Left lung (tissue), 10 donors: ENCODE measurements around the gene CLIC5. TPM values are rescaled to one million over a fixed set of nuclear protein-coding genes. Genes with fewer than 3 reads are reported as not detected.

Source experiments
- ATAC-seq: fragments of 200-7000 bp; cut with Tn5 transposase; one replicate; pipeline ENCODE4 v1.9.1; 2020; ENCODE audit warnings: moderate library complexity
- DNase-seq, 4 donors: peaks; one replicate each; pipeline ENCODE4 v3.0.0-alpha.2; 2013 to 2020
- H3K27ac ChIP-seq, 2 donors: fragments of 200-600 bp; sonication (generic) in 1 of 2; one replicate each; pipeline versions ENCODE4 v1.5.0 to v1.8.0; 2020 to 2021
- H3K27me3 ChIP-seq, 2 donors: fragments of 200-600 bp; sonication (generic) in 1 of 2; one replicate each; pipeline versions ENCODE4 v1.5.0 to v1.8.0; 2020 to 2021
- H3K36me3 ChIP-seq, 2 donors: fragments of 200-600 bp; sonication (generic) in 1 of 2; one replicate each; pipeline versions ENCODE4 v1.5.0 to v1.8.0; 2020 to 2021
- H3K4me1 ChIP-seq, 2 donors: fragments of 200-600 bp; one replicate each; pipeline ENCODE4 v1.8.0; 2021
- H3K4me3 ChIP-seq, 2 donors: fragments of 200-600 bp; sonication (generic) in 1 of 2; one replicate each; pipeline versions ENCODE4 v1.5.0 to v1.8.0; 2020 to 2021; ENCODE audit warnings: mild to moderate bottlenecking in 1 of 2
- H3K9me3 ChIP-seq, 2 donors: fragments of 200-600 bp; sonication (generic) in 1 of 2; one replicate each; pipeline versions ENCODE4 v1.5.0 to v1.8.0; 2020 to 2021
- CTCF ChIP-seq, 2 donors: fragments of 200-600 bp; sonication (generic) in 1 of 2; IDR thresholded peaks; one replicate each; pipeline versions ENCODE4 v1.5.0 to v1.8.0; 2021; ENCODE audit warnings: antibody characterized with exemption in 2 of 2
- intact Hi-C, 2 donors: fragments of 100-400 bp; cut with DNase I; formaldehyde crosslinking; loops; one replicate each; pipeline versions ENCODE4 v1.11.2 to v1.14.2; 2022
- polyA plus RNA-seq, 6 donors: library from polyadenylated mRNA; unstranded; fragments of 120-200 nt; gene quantifications; one replicate each; pipeline ENCODE4 v1.2.1, GENCODE V29; 2013; ENCODE audit not compliant: insufficient read length in 6 of 6
- total RNA-seq, 2 donors: library from RNA; stranded (reverse); fragmentation: NEBNext Ultra II Directional; extraction: Animal tissue kit (Norgen Biotek cat#: 25700); gene quantifications; one replicate each; pipeline ENCODE4 v1.2.1, GENCODE V29; 2021
- donor health status: DM: no; HTN: yes; CAD: no.
- donor health status: DM: no; HTN: no; CAD: no.

CLIC5 gene
- total and polyA plus RNA-seq, 8 donors = 8.8 to 179 (median 10.2) TPM

- intact Hi-C loops = no loop called here
- H3K36me3 ChIP-seq = no peaks in the 10 kb centered on the region
- H3K27ac ChIP-seq = no peak overlapping the region
- peaks cover 0 to 8% of the 10 kb centered on the region in 2 donors for H3K9me3 ChIP-seq
- H3K27me3 ChIP-seq = no peaks in the 10 kb centered on the region
- no peak for TF ChIP-seq CTCF (IDR thresholded peaks at IDR 0.05)
- no peak overlapping the region for H3K4me3 ChIP-seq
- H3K4me1 ChIP-seq = peaks cover 0 to 5% of the 10 kb centered on the region in 2 donors
- DNase-seq (no peak), ATAC-seq (no peak)
Measured at GRCh38 chr6:45966797-45967196, 48.9 kb downstream of the CLIC5 start.

- no peaks in the 10 kb centered on the region for H3K36me3 ChIP-seq
- intact Hi-C loops = no loop called here
- H3K27me3 ChIP-seq = no peaks in the 10 kb centered on the region
- TF ChIP-seq CTCF (IDR thresholded peaks at IDR 0.05) = no peak
- H3K4me1 ChIP-seq = peaks cover 0 to 5% of the 10 kb centered on the region in 2 donors
- peaks cover 0 to 8% of the 10 kb centered on the region in 2 donors for H3K9me3 ChIP-seq
- ATAC-seq = no peak
- H3K27ac ChIP-seq = no peak overlapping the region
- no peak overlapping the region for H3K4me3 ChIP-seq
- DNase-seq = no peak
Measured at GRCh38 chr6:45966340-45966739, 49.3 kb downstream of the CLIC5 start.

DNA sequence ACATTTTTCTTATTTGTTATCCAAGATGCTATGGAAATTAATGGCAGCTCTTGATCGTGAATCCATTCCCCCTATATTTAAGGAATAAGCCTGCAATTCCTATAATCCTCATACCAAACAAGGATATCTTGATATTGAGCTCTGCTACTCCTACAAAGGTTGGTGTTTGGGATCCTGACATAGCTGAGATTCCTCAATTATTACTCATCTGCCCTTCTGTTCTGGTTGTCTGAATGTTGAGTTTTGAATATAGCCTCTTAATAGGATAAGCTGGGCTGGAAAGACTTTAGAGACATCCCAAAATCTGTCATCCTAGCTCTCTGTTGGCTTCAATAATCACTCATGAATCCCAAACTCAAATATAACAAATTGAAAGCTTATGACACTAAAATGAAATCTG lies 49.9 kb downstream of the CLIC5 start:
- Histone ChIP-seq H3K27me3 (no peaks in the 10 kb centered on the region), H3K4me1 (peaks cover 0 to 5% of the 10 kb centered on the region in 2 donors), H3K4me3 (no peak overlapping the region), H3K36me3 (no peaks in the 10 kb centered on the region), H3K9me3 (peaks cover 0 to 8% of the 10 kb centered on the region in 2 donors), H3K27ac (no peak overlapping the region)
- DNase-seq = no peak
- no peak for TF ChIP-seq CTCF (IDR thresholded peaks at IDR 0.05)
- intact Hi-C loops = no loop called here
- ATAC-seq = peak; percentile 41

GRCh38 chr6:45965007-45965406 lies 50.7 kb downstream of the CLIC5 start:
- ATAC-seq (no peak), DNase-seq (no peak)
- intact Hi-C loops = no loop called here
- Histone ChIP-seq H3K27me3 (no peaks in the 10 kb centered on the region), H3K9me3 (peaks cover 0 to 8% of the 10 kb centered on the region in 2 donors), H3K36me3 (no peaks in the 10 kb centered on the region), H3K4me1 (peaks cover 0 to 3% of the 10 kb centered on the region in 2 donors), H3K4me3 (no peak overlapping the region), H3K27ac (no peak overlapping the region)
- no peak for TF ChIP-seq CTCF (IDR thresholded peaks at IDR 0.05)

- H3K4me1 ChIP-seq = peaks cover 0 to 8% of the 10 kb centered on the region in 2 donors
- peaks cover 0 to 8% of the 10 kb centered on the region in 2 donors for H3K9me3 ChIP-seq
- ATAC-seq (no peak), DNase-seq (no peak)
- intact Hi-C loops = no loop called here
- H3K27ac ChIP-seq = no peak overlapping the region
- H3K4me3 ChIP-seq = no peak overlapping the region
- no peak for TF ChIP-seq CTCF (IDR thresholded peaks at IDR 0.05)
- no peaks in the 10 kb centered on the region for H3K27me3 ChIP-seq
- H3K36me3 ChIP-seq = no peaks in the 10 kb centered on the region
Measured at GRCh38 chr6:45964300-45964699, 51.4 kb downstream of the CLIC5 start.
